GM12874 (cell line): ENCODE data around the gene ZAR1.

Source experiments
- TF ChIP-seq, protein P1 (sequence below): IDR thresholded peaks from 2 replicates; pipeline ENCODE4 v1.5.1; 2011; ENCODE audit warnings: low read depth, mild to moderate bottlenecking, control low read depth, low read length, moderate library complexity; ENCODE audit not compliant: insufficient read depth

The ZAR1 gene

DNA sequence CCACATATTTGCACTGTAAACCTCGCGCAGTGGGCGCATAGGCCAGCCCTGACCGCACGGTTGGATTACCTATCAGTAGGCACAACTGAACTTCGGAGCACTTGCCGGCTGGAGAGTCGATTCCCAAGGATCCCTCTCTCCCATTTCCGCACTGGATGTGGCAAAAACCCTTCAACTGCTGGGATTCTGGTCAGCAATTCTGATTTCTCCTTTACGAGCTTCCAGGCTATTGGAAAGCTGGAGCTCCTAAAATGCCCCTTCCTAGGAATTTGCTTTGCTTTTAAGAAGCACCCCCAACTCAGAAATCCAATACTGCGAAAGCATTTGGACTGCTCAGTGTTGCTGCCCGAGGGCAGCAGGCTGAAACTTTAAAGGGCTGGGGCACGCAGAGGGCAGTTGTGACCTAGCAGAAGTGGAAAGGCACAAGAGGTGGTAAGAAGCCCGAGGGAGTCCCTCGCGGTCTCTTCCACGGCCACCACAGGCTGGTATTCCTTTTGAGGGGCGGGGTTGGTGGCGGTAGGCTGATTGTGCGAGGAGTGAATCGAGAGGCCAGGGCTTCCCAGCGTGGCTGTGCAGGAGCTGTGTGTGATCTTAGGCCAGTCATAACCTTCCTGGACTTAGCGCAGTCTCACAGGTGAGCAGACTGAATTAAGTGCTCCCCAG is 1.6 kb downstream of the ZAR1 start:
- TF ChIP-seq, protein P1, sequence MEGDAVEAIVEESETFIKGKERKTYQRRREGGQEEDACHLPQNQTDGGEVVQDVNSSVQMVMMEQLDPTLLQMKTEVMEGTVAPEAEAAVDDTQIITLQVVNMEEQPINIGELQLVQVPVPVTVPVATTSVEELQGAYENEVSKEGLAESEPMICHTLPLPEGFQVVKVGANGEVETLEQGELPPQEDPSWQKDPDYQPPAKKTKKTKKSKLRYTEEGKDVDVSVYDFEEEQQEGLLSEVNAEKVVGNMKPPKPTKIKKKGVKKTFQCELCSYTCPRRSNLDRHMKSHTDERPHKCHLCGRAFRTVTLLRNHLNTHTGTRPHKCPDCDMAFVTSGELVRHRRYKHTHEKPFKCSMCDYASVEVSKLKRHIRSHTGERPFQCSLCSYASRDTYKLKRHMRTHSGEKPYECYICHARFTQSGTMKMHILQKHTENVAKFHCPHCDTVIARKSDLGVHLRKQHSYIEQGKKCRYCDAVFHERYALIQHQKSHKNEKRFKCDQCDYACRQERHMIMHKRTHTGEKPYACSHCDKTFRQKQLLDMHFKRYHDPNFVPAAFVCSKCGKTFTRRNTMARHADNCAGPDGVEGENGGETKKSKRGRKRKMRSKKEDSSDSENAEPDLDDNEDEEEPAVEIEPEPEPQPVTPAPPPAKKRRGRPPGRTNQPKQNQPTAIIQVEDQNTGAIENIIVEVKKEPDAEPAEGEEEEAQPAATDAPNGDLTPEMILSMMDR = no peak

DNA sequence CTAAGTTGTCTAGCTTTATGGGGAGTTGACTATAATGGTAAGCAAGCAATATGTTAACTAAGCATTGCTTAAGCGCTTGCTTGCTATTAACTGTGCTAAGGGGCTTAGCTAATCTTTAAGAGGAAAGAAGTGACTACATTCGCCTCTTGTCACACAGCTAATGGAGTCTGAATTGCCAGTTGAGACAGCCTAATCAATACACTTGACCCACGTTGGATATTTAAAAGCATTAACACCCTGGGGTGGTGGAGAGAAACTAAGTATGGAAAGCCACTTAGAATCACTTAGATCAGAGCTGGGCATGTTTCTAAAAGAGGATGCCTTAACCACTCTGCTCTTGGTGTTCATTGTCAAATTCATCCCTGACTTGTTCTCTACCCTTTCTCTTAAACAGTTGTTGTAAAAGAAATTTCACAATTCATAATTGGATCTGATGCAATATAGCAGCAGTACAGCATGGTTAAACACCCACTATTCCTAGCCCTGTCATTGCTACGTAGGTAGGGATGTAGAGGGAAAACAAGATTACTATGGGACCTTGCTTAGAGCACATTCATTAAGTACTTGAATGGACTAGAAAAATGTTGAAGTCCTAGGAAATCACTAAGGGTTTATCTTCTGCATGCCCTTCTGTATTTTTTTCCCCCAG is 3.5 kb downstream of the ZAR1 start:
- TF ChIP-seq, protein P1 = no peak

GRCh38 chr4:48495941-48496340 is 5.9 kb downstream of the ZAR1 start:
- TF ChIP-seq, protein P1 = no peak

DNA sequence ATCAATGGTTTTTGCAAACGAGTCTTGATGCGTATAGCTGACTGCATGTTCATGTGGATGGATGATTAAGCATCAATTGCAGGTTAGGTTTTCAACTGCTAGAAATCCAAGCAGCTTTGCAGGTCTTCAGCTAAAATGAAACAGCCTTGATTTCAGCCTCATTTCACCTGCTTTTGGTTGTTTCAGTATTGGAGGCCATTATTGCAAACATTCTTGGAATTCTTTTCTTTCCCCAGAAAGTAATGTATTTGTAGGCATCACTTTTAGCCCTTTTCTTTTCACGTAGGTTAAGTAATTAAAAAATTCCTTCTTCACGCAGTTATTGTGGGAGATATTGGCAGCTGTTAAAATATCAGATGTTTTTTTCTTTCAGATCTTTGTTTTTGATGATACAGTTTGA is 8.8 kb downstream of the ZAR1 start:
- TF ChIP-seq, protein P1 = no peak

GRCh38 chr4:48499551-48500066 is 9.6 kb downstream of the ZAR1 start:
- TF ChIP-seq, protein P1 = no peak

GRCh38 chr4:48503233-48504025 is 13.4 kb downstream of the ZAR1 start:
- TF ChIP-seq, protein P1 = no peak

DNA sequence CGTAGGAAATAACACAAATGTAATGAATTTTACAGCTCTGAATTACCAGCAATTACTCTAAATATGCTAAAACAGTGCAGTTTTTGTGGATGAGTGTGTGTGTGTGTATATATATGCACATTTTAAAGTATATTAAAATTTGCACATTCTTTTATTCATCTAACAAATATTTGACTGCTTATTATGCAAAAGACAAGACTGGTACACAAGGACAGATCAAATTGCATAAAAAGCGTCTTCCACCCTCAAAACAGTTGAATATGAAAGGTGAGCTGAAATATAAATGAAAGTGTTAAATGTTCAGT is 13.9 kb downstream of the ZAR1 start:
- TF ChIP-seq, protein P1 = no peak
